ENCODE data around the gene PRDM16. TPM values are rescaled to one million over a fixed set of nuclear protein-coding genes. Genes with fewer than 3 reads are reported as not detected.

Gene PRDM16
- total RNA-seq, 1 experiment from 2014 or later, result 1.6 TPM

DNA sequence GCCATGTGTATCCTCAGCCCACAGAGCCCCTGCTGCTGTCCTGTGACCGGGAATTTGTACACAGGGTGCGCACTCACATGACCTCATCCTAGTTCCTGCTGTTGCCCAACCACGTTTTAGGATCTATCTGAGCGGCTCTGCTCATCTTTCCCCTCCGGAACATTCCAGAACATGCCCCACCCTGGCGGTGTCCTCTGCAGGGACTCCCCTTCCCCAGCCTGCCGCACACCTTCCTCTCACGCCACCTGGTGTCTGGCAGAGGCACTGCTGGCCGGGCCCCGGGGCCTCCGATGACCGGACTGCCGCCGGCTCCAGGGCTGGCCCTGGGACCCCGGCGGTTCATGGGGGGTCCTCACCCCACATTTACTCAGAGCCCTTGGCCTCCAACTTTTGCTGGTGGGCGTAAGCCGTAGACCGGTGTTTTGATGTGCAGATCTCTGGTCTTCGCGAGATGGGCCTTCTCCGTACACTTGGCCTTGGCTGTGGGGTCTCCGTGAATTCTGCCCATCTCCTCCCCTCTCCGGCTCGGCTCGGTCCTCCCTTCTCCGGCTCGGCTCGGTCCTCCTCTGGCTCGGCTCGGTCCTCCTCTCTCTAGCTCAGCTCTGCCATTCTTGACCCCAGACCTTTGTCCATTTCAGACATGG, 414.9 kb downstream of the PRDM16 start:
- peak overlapping the region; percentile 86 for H3K27ac Mint-ChIP-seq

More for the DNA sequence above, 414.9 kb downstream of the PRDM16 start:
- TF ChIP-seq CBFB (CRISPR knock-in tag; IDR thresholded peaks at IDR 0.05; ENCODE audit: low read depth) (0 out of 2 replicates have a peak, but pooled peaks have one; percentile 24), SP1 (CRISPR knock-in tag; conservative IDR thresholded peaks at IDR 0.05) (0 out of 2 replicates have a peak, but pooled peaks have one; percentile 21), FOXK1 (CRISPR knock-in tag; IDR thresholded peaks at IDR 0.05) (no peak), NFE2L1 (CRISPR knock-in tag; IDR thresholded peaks at IDR 0.05) (no peak), ELF4 (CRISPR knock-in tag; IDR thresholded peaks at IDR 0.05; ENCODE audit: low read depth) (no peak), GABPB1 (CRISPR knock-in tag; IDR thresholded peaks at IDR 0.05) (no peak), ZNF121 (CRISPR knock-in tag; IDR thresholded peaks at IDR 0.05) (0 out of 2 replicates have a peak, but pooled peaks have one; percentile 51)
- TF ChIP-seq, protein P1, sequence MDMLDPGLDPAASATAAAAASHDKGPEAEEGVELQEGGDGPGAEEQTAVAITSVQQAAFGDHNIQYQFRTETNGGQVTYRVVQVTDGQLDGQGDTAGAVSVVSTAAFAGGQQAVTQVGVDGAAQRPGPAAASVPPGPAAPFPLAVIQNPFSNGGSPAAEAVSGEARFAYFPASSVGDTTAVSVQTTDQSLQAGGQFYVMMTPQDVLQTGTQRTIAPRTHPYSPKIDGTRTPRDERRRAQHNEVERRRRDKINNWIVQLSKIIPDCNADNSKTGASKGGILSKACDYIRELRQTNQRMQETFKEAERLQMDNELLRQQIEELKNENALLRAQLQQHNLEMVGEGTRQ (CRISPR knock-in tag; IDR thresholded peaks at IDR 0.05), result no peak
- TF ChIP-seq, protein P2, sequence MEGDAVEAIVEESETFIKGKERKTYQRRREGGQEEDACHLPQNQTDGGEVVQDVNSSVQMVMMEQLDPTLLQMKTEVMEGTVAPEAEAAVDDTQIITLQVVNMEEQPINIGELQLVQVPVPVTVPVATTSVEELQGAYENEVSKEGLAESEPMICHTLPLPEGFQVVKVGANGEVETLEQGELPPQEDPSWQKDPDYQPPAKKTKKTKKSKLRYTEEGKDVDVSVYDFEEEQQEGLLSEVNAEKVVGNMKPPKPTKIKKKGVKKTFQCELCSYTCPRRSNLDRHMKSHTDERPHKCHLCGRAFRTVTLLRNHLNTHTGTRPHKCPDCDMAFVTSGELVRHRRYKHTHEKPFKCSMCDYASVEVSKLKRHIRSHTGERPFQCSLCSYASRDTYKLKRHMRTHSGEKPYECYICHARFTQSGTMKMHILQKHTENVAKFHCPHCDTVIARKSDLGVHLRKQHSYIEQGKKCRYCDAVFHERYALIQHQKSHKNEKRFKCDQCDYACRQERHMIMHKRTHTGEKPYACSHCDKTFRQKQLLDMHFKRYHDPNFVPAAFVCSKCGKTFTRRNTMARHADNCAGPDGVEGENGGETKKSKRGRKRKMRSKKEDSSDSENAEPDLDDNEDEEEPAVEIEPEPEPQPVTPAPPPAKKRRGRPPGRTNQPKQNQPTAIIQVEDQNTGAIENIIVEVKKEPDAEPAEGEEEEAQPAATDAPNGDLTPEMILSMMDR (IDR thresholded peaks at IDR 0.05), result peak; percentile 53; the same call in 1 of the 2 replicates
- TF ChIP-seq, protein P3, sequence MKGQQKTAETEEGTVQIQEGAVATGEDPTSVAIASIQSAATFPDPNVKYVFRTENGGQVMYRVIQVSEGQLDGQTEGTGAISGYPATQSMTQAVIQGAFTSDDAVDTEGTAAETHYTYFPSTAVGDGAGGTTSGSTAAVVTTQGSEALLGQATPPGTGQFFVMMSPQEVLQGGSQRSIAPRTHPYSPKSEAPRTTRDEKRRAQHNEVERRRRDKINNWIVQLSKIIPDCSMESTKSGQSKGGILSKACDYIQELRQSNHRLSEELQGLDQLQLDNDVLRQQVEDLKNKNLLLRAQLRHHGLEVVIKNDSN (CRISPR knock-in tag; IDR thresholded peaks at IDR 0.05), result no peak
- TF ChIP-seq, protein P4, sequence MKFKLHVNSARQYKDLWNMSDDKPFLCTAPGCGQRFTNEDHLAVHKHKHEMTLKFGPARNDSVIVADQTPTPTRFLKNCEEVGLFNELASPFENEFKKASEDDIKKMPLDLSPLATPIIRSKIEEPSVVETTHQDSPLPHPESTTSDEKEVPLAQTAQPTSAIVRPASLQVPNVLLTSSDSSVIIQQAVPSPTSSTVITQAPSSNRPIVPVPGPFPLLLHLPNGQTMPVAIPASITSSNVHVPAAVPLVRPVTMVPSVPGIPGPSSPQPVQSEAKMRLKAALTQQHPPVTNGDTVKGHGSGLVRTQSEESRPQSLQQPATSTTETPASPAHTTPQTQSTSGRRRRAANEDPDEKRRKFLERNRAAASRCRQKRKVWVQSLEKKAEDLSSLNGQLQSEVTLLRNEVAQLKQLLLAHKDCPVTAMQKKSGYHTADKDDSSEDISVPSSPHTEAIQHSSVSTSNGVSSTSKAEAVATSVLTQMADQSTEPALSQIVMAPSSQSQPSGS (CRISPR knock-in tag; IDR thresholded peaks at IDR 0.05; ENCODE audit: borderline replicate concordance, low read depth), result no peak
- TF ChIP-seq, protein P5, sequence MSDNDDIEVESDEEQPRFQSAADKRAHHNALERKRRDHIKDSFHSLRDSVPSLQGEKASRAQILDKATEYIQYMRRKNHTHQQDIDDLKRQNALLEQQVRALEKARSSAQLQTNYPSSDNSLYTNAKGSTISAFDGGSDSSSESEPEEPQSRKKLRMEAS (CRISPR knock-in tag; IDR thresholded peaks at IDR 0.05), result no peak; the same call in 1 of the 2 replicates
- TF ChIP-seq, protein P6, sequence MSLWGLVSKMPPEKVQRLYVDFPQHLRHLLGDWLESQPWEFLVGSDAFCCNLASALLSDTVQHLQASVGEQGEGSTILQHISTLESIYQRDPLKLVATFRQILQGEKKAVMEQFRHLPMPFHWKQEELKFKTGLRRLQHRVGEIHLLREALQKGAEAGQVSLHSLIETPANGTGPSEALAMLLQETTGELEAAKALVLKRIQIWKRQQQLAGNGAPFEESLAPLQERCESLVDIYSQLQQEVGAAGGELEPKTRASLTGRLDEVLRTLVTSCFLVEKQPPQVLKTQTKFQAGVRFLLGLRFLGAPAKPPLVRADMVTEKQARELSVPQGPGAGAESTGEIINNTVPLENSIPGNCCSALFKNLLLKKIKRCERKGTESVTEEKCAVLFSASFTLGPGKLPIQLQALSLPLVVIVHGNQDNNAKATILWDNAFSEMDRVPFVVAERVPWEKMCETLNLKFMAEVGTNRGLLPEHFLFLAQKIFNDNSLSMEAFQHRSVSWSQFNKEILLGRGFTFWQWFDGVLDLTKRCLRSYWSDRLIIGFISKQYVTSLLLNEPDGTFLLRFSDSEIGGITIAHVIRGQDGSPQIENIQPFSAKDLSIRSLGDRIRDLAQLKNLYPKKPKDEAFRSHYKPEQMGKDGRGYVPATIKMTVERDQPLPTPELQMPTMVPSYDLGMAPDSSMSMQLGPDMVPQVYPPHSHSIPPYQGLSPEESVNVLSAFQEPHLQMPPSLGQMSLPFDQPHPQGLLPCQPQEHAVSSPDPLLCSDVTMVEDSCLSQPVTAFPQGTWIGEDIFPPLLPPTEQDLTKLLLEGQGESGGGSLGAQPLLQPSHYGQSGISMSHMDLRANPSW (CRISPR knock-in tag; conservative IDR thresholded peaks at IDR 0.05; ENCODE audit: low read depth), result no peak
- TF ChIP-seq, protein P7, sequence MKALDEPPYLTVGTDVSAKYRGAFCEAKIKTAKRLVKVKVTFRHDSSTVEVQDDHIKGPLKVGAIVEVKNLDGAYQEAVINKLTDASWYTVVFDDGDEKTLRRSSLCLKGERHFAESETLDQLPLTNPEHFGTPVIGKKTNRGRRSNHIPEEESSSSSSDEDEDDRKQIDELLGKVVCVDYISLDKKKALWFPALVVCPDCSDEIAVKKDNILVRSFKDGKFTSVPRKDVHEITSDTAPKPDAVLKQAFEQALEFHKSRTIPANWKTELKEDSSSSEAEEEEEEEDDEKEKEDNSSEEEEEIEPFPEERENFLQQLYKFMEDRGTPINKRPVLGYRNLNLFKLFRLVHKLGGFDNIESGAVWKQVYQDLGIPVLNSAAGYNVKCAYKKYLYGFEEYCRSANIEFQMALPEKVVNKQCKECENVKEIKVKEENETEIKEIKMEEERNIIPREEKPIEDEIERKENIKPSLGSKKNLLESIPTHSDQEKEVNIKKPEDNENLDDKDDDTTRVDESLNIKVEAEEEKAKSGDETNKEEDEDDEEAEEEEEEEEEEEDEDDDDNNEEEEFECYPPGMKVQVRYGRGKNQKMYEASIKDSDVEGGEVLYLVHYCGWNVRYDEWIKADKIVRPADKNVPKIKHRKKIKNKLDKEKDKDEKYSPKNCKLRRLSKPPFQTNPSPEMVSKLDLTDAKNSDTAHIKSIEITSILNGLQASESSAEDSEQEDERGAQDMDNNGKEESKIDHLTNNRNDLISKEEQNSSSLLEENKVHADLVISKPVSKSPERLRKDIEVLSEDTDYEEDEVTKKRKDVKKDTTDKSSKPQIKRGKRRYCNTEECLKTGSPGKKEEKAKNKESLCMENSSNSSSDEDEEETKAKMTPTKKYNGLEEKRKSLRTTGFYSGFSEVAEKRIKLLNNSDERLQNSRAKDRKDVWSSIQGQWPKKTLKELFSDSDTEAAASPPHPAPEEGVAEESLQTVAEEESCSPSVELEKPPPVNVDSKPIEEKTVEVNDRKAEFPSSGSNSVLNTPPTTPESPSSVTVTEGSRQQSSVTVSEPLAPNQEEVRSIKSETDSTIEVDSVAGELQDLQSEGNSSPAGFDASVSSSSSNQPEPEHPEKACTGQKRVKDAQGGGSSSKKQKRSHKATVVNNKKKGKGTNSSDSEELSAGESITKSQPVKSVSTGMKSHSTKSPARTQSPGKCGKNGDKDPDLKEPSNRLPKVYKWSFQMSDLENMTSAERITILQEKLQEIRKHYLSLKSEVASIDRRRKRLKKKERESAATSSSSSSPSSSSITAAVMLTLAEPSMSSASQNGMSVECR (CRISPR knock-in tag; IDR thresholded peaks at IDR 0.05; ENCODE audit: borderline replicate concordance), result 0 out of 2 replicates have a peak, but pooled peaks have one; percentile 25
- Mint-ChIP-seq H3K4me1 (peaks cover 3% of the 10 kb centered on the region), H3K4me3 (no peak overlapping the region), H3K9me3 (peaks cover 12% of the 10 kb centered on the region), H3K36me3 (peaks cover 11% of the 10 kb centered on the region), H3K27me3 (ENCODE audit: low read depth) (peaks cover 3% of the 10 kb centered on the region)
- DNase-seq (ENCODE audit: low spot score) (peak; percentile 88), ATAC-seq (peak; percentile 86)
- ChIA-PET CTCF (interaction anchor here (2.2 to 4.7 kb wide), 4 partner anchors 12 to 135 kb away, joined by 4 to 50 read pairs (median 18); no protein-coding TSS in a partner anchor), POLR2A (no interaction called here)
